ENCODE data around the gene UHRF2.
"Not testable (repeated sequence)": the region's sequence is repeated elsewhere in the genome, so short reads cannot be mapped to it uniquely, and the experiment has no call there.

The UHRF2 gene, protein sequence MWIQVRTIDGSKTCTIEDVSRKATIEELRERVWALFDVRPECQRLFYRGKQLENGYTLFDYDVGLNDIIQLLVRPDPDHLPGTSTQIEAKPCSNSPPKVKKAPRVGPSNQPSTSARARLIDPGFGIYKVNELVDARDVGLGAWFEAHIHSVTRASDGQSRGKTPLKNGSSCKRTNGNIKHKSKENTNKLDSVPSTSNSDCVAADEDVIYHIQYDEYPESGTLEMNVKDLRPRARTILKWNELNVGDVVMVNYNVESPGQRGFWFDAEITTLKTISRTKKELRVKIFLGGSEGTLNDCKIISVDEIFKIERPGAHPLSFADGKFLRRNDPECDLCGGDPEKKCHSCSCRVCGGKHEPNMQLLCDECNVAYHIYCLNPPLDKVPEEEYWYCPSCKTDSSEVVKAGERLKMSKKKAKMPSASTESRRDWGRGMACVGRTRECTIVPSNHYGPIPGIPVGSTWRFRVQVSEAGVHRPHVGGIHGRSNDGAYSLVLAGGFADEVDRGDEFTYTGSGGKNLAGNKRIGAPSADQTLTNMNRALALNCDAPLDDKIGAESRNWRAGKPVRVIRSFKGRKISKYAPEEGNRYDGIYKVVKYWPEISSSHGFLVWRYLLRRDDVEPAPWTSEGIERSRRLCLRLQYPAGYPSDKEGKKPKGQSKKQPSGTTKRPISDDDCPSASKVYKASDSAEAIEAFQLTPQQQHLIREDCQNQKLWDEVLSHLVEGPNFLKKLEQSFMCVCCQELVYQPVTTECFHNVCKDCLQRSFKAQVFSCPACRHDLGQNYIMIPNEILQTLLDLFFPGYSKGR

DNA sequence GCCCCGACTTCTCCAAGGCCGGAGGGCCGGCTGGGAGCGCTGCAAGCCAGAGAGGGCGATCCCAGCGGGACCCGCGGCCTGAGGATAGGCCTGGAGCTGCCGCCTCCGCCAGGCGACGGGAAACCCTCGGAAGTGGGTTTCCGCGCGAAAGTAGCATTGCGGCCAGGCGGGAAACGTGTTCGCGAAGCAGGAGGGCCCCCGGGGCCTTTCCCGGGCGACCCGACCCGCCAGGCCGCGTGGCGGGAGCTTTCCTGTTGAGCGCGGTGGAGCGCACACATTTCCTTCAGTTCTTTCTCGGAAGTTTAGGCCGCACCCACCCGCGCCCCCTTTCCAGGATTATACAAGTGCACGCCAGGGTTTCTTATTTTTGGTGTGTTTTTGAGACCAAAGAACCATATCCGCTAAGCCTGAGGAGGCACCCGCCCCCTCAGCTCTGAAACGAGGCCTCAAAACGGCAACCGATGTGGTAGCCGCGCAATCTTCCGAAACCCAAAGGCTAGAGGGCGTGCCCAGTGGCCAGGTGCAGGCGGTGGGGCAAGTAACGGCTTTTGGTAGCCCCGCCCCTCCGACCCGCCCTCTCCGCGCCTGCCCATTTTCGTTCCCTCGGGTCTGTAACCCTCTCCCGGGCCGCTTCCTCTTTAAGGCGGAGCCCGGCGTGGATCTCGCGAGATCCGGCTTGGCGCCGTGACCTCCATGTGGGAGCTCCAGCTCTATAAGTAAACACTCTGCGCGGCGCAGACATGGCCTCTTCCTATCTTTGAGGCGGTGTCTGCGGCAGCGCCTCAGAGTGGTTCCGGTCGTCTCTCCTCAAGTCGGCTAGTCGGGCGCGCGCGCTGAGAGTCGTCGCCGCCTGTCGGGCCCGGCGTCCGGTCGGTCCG lies at the start of gene UHRF2:
UHRF2 (plus strand) TSS at position 713 of the 878 bp plus-strand sequence. CDS start 292 bp downstream, outside the sequence.
- in situ Hi-C loops (cut with HindIII; ENCODE audit: low sequenced_read_pairs), result loop anchor here (5.0 kb wide), 1 partner anchor 60 kb away; no protein-coding TSS in a partner anchor

GRCh38 chr9:6367128-6367890 lies 45.7 kb upstream of the UHRF2 start:
- in situ Hi-C loops (cut with HindIII; ENCODE audit: low sequenced_read_pairs), result no loop called here

- in situ Hi-C loops (cut with HindIII; ENCODE audit: low sequenced_read_pairs), result no loop called here
These were observed 44.2 kb upstream of the UHRF2 start for GRCh38 chr9:6368831-6369230.

DNA sequence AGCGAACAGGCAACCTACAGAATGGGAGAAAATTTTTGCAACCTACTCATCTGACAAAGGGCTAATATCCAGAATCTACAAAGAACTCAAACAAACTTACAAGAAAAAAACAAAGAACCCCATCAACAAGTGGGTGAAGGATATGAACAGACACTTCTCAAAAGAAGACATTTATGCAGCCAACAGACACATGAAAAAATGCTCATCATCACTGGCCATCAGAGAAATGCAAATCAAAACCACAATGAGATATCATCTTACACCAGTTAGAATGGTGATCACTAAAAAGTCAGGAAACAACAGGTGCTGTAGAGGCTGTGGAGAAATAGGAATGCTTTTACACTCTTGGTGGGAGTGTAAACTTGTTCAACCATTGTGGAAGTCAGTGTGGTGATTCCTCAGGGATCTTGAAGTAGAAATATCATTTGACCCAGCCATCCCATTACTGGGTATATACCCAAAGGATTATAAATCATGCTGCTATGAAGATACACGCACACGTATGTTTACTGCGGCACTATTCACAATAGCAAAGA lies 31.5 kb upstream of the UHRF2 start:
- in situ Hi-C loops (cut with HindIII; ENCODE audit: low sequenced_read_pairs), result not testable (repeated sequence)

DNA sequence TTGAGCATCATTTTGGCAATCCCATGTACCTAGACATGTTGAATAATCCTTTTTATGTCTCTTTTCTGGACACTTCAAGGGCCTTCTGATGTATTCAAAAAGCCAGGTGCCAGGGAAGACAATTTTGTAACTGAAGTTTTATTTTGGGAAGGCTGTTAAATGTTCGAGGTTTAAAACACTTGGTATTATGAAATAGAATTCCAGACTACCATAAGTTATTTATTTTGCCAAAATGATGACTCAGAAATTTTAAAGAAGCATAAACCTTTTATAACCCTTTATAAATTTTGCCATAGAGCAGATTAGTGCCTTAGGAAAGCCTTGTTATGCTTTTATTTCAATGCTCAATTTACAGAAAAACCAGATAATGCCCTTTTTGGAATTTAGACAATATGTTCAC lies 30.3 kb upstream of the UHRF2 start:
- in situ Hi-C loops (cut with HindIII; ENCODE audit: low sequenced_read_pairs), result no loop called here

GRCh38 chr9:6383551-6384225 lies 29.3 kb upstream of the UHRF2 start:
- in situ Hi-C loops (cut with HindIII; ENCODE audit: low sequenced_read_pairs), result no loop called here

DNA sequence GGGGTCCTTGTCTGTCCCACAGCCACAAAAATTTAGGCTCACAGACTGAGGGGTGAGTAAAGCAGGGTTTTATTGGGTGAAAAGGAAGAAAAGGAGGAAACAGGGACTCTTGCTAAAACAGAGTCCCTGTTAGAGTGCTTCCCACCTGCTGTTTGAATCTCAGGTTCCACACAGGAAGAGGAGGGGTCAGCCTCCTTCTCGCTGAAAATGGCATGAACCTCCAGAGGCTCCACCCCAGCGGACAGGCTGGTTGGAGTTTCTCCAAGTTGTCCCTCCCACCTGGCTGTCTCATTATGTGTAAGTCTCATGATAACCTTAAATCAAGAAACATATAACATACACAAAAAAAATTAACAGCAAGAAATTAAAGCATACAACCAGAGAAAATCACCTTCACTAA lies 28.3 kb upstream of the UHRF2 start:
- in situ Hi-C loops (cut with HindIII; ENCODE audit: low sequenced_read_pairs), result no loop called here

DNA sequence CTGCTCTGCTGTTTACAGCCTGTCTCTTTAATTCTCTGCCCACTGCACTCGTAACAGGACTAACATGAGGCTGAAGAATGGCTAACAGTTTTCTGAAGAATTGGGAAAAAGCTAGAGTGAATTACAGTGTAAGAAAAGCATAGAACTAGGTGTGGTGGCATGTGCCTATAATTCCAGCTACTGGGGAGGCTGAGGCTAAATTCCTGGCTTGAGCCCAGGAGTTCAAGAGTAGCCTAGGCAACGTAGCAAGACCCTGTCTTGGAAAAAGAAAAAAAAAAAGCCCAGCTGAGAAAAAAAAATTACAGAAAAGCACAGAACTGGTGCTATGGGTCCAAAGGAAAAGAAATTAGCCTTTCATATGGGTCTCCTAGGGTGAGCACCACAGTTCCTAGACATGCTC lies 13.9 kb upstream of the UHRF2 start:
- in situ Hi-C loops (cut with HindIII; ENCODE audit: low sequenced_read_pairs), result no loop called here

DNA sequence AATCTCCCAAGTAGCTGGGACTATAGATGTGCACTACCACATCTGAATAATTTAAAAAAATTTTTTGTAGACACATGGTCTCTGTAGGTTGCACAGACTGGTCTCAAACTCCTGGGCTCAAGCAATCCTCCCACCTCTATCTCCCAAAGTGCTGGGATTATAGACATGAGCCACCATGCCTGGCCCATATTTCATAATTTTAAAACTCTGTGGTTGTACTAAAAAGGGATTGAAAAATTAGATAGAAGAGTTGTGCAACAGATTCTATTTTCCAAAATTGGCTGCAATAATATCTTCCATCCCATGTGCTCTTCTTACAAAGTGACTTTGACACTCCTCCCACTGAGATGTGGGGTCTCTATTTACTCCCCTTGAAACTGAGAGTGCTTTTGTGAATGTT lies 7.6 kb upstream of the UHRF2 start:
- in situ Hi-C loops (cut with HindIII; ENCODE audit: low sequenced_read_pairs), result no loop called here

GRCh38 chr9:6407778-6408177 lies 5.2 kb upstream of the UHRF2 start:
- in situ Hi-C loops (cut with HindIII; ENCODE audit: low sequenced_read_pairs), result no loop called here

- in situ Hi-C loops (cut with HindIII; ENCODE audit: low sequenced_read_pairs), result no loop called here
These were observed 4.7 kb upstream of the UHRF2 start for GRCh38 chr9:6408320-6408719.

DNA sequence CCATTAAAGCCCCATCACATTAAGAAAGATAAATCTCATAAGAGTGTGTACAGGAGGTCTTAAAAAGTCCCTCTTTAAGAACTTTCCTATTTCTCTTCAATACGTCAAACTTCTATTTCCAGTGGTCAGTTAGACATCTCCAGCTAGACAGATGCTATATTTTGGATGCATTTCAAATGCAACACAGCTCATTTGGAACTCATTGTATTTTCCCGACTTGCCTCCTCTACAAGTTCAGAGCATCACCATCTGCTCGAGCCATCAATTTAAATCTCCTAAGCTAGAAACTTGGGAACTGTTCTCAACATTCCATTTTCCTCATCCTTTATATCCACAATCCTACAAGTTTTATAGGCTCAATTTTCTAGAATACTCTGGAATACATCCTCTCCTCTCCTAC lies 3.2 kb upstream of the UHRF2 start:
- in situ Hi-C loops (cut with HindIII; ENCODE audit: low sequenced_read_pairs), result loop anchor here (5.0 kb wide), 1 partner anchor 62 kb away; no protein-coding TSS in a partner anchor

DNA sequence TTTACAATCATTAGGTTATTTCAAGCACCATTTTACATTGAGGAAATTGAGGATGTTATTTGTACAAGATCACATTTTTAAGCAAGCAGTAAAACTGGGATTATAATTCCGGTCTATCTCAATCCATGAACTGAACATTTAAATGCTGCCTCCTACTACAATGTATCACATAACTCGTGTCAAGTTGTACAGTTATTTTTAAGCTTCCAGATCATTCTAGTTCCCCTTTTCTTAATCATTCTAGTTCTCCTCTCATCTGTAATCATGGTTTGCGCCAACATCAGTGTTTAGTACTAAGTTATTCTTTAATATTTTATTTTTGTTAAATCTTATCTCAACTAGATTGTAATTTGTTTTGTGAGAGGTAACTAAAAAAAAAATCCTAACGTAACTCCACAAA lies 2.4 kb upstream of the UHRF2 start:
- in situ Hi-C loops (cut with HindIII; ENCODE audit: low sequenced_read_pairs), result loop anchor here (5.0 kb wide), 1 partner anchor 62 kb away; no protein-coding TSS in a partner anchor

DNA sequence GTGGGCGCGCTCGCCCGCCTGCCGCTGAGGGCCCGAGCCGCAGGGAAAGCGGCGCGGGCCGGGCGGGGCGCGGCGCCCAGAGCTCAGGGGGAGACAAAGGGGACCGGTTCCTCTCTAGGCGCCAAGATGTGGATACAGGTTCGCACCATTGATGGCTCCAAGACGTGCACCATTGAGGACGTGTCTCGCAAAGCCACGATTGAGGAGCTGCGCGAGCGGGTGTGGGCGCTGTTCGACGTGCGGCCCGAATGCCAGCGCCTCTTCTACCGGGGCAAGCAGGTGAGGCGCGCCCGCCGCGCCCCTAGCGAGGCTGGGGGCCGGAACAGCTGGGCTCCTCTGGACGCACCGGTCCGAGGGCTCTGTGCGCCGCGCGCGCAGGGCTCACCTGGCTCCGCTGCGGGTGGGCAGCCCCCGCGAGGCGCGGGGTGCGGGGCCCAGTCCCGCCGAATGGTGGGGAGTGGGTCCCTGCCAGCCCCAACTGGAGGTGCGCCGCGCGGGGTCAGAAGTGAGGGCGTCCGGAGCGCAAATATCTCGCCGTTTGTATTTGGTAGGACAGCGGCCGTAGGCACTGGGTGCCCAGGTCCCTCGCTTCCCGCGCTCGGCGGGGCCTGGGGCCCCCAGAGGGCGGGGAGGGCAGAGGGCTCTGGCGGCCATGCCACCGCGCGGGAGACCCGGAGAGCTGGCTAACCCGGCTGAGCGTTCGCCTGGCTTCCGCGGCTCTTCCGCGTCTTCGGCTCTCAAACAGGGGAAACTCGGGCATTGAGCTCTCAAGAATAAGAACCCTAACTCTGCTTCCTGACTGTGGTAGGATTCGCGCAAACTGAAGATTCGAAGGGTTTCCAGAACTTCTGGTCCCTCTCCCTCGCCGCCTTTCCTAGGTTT lies 607 bp downstream of the UHRF2 start:
- in situ Hi-C loops (cut with HindIII; ENCODE audit: low sequenced_read_pairs), result loop anchor here (5.0 kb wide), 1 partner anchor 59 kb away; no protein-coding TSS in a partner anchor

DNA sequence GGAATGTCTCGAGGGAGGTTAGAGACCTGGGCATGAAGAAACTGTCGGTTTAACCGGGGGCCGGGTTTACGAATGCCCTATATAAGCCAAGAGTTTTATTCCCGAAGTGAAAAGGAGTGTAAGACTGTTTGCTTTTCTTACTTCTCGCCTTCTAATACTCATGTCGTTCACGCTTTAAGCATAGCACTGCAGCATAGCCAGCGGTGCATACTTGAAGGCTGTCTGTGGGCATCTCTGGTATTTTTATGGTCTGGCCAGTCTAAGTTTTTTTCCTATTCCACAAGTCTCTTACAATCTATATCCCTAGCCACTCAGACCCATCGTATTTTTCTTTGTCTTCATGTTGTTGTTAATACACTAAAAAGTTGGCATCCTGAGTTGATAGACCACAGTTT lies 1.2 kb downstream of the UHRF2 start:
- in situ Hi-C loops (cut with HindIII; ENCODE audit: low sequenced_read_pairs), result loop anchor here (5.0 kb wide), 1 partner anchor 58 kb away; no protein-coding TSS in a partner anchor

GRCh38 chr9:6415266-6415665 lies 2.3 kb downstream of the UHRF2 start:
- in situ Hi-C loops (cut with HindIII; ENCODE audit: low sequenced_read_pairs), result no loop called here

DNA sequence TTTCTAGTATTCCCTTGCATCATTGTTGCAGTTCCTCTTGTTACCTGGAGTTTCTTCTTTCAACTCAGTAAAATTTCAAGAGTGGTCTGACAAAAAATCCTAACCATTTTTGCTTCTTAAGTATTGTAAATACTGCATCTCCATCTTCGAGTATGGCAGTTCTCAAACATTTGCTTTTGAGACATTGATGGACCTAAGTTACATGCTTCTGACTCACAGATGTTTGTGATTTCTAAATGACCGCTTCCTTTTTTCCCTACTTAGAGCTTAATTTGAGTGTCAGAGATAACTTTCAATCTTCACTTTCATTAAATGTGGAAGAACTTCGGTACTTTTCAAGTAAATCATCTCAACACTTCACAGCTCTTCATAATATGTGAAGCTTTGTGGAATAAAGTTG lies 4.2 kb downstream of the UHRF2 start:
- in situ Hi-C loops (cut with HindIII; ENCODE audit: low sequenced_read_pairs), result no loop called here

DNA sequence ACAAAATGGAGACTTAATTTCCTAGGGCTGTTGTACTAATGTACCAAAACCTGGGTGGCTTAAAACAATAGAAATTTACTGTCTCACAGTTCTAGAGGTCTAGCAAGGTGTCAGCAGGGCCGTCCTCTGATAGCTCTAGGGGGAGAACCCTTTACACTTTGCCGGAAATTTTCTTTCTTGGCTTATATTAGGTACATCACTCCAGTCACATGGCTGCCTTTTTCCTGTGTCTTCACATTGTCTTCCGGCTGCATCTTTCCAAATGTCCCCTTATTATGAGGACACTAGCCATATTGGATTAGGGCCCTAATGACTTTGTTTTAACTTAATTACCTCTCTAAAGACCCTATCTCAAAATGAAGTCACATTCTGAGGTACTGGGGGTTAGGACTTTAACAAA lies 5.8 kb downstream of the UHRF2 start:
- in situ Hi-C loops (cut with HindIII; ENCODE audit: low sequenced_read_pairs), result no loop called here
